Vagina (tissue), 2 donors: Measurements from ENCODE around the gene HYAL2. TPM values are rescaled to one million over a fixed set of nuclear protein-coding genes. Genes with fewer than 3 reads are reported as not detected.

Experiments
- DNase-seq, 2 donors: peaks; one replicate each; pipeline ENCODE4 v3.0.0-alpha.2; 2017; ENCODE audit errors: extremely low spot score in 2 of 2
- H3K27ac ChIP-seq: fragments of 200-600 bp; sonication (generic); one replicate; pipeline ENCODE4 v1.5.1; 2019
- H3K27me3 ChIP-seq: fragments of 200-600 bp; sonication (generic); one replicate; pipeline ENCODE4 v1.5.1; 2019
- H3K36me3 ChIP-seq, 2 donors: fragments of 200-600 bp; sonication (generic); one replicate each; pipeline ENCODE4 v1.5.1; 2017 to 2019
- H3K4me1 ChIP-seq: fragments of 200-600 bp; sonication (generic); one replicate; pipeline ENCODE4 v1.5.1; 2019
- H3K4me3 ChIP-seq, 2 donors: fragments of 200-600 bp; sonication (generic); 1 replicate in 1 of 2; 2 replicates in 1 of 2; pipeline ENCODE4 v1.5.1; 2016 to 2019
- H3K9me3 ChIP-seq: fragments of 200-600 bp; sonication (generic); one replicate; pipeline ENCODE4 v1.5.1; 2019
- CTCF ChIP-seq, 3 experiments: fragments of 450-650 bp in 2 of 3; fragments of 200-600 bp in 1 of 3; sonication (generic) in 1 of 3; IDR thresholded peaks; one replicate each; pipeline ENCODE4 v1.5.1; 2017 to 2019; ENCODE audit warnings: antibody characterized with exemption in 3 of 3, mild to moderate bottlenecking in 2 of 3, moderate library complexity in 2 of 3
- POLR2A ChIP-seq, 2 donors: fragments of 450-650 bp; IDR thresholded peaks; one replicate each; pipeline ENCODE4 v1.6.1; 2017; ENCODE audit warnings: antibody characterized with exemption in 2 of 2, mild to moderate bottlenecking in 2 of 2, moderate library complexity in 2 of 2
- POLR2AphosphoS5 ChIP-seq, 2 donors: sonication (generic); formaldehyde crosslinking; IDR thresholded peaks; one replicate each; pipeline ENCODE4 v1.9.0; 2017; ENCODE audit warnings: antibody characterized with exemption in 2 of 2, mild to moderate bottlenecking in 2 of 2, low read depth in 1 of 2; ENCODE audit not compliant: insufficient read depth in 1 of 2
- intact Hi-C: fragments of 100-400 bp; cut with DNase I; formaldehyde crosslinking; loops from one replicate; pipeline ENCODE4 v1.15.1; 2023
- total RNA-seq: library from RNA; depleted of rRNA; stranded (reverse); fragments of >200 nt; gene quantifications from one replicate; pipeline ENCODE4 v1.2.3, GENCODE V29; 2016

Gene HYAL2
- total RNA-seq, 1 donor from 2014 or later: 173 TPM

GRCh38 chr3:50269977-50270413, 52.5 kb downstream of the HYAL2 start:
- no peak for TF ChIP-seq POLR2A (IDR thresholded peaks at IDR 0.05)
- TF ChIP-seq POLR2AphosphoS5 (IDR thresholded peaks at IDR 0.05; ENCODE audit: insufficient read depth in 1 of 2, low read depth in 1 of 2): no peak
- TF ChIP-seq CTCF (IDR thresholded peaks at IDR 0.05): no peak
- Histone ChIP-seq H3K27ac (peak overlapping the region; percentile 98), H3K36me3 (no peaks in the 10 kb centered on the region)

GRCh38 chr3:50269460-50269859, 53.1 kb downstream of the HYAL2 start:
- DNase-seq: no peak
- peak overlapping the region; percentile 37 to 40 for H3K4me3 ChIP-seq

More at GRCh38 chr3:50269977-50270413, 52.5 kb downstream of the HYAL2 start:
- intact Hi-C loops: loop anchor here (2.0 to 10.0 kb wide), 3 partner anchors 43 to 145 kb away; no protein-coding TSS in a partner anchor
- Histone ChIP-seq H3K4me1 (peaks cover 97% of the 10 kb centered on the region), H3K9me3 (no peaks in the 10 kb centered on the region), H3K27me3 (no peaks in the 10 kb centered on the region), H3K4me3 (peak overlapping the region; percentile 37 to 40)
- DNase-seq: no peak

GRCh38 chr3:50268703-50269451, 53.7 kb downstream of the HYAL2 start, which contains the start of gene SEMA3B:
SEMA3B (plus strand) TSS chr3:50269147; CDS start chr3:50269241, 94 bp downstream.
- peak in 1 of 2 donors; percentile 31 for TF ChIP-seq POLR2A (IDR thresholded peaks at IDR 0.05)
- no peak for TF ChIP-seq CTCF (IDR thresholded peaks at IDR 0.05)
- TF ChIP-seq POLR2AphosphoS5 (IDR thresholded peaks at IDR 0.05; ENCODE audit: insufficient read depth in 1 of 2, low read depth in 1 of 2): peak in 1 of 2 donors; percentile 70
- Histone ChIP-seq H3K27ac (peak within 1 kb of the TSS; percentile 98), H3K9me3 (no peaks in the 10 kb centered on the region), H3K36me3 (no peaks in the 10 kb centered on the region), H3K4me3 (peak within 1 kb of the TSS; percentile 37 to 46), H3K4me1 (peaks cover 99% of the 10 kb centered on the region), H3K27me3 (no peaks in the 10 kb centered on the region)
- intact Hi-C loops: no loop called here
- no peak for DNase-seq

More at GRCh38 chr3:50269460-50269859, 53.1 kb downstream of the HYAL2 start:
- intact Hi-C loops: no loop called here
- TF ChIP-seq POLR2AphosphoS5 (IDR thresholded peaks at IDR 0.05; ENCODE audit: insufficient read depth in 1 of 2, low read depth in 1 of 2) (no peak), CTCF (IDR thresholded peaks at IDR 0.05) (no peak), POLR2A (IDR thresholded peaks at IDR 0.05) (no peak)
- no peaks in the 10 kb centered on the region for H3K27me3 ChIP-seq
- H3K4me1 ChIP-seq: peaks cover 99% of the 10 kb centered on the region
- no peaks in the 10 kb centered on the region for H3K9me3 ChIP-seq
- H3K36me3 ChIP-seq: no peaks in the 10 kb centered on the region
- H3K27ac ChIP-seq: peak overlapping the region; percentile 98

GRCh38 chr3:50268276-50268675, 54.3 kb downstream of the HYAL2 start:
- peak overlapping the region; percentile 98 for H3K27ac ChIP-seq
- H3K9me3 ChIP-seq: no peaks in the 10 kb centered on the region
- peak overlapping the region; percentile 37 to 46 for H3K4me3 ChIP-seq
- peaks cover 98% of the 10 kb centered on the region for H3K4me1 ChIP-seq
- no peaks in the 10 kb centered on the region for H3K36me3 ChIP-seq
- intact Hi-C loops: no loop called here
- TF ChIP-seq POLR2A (IDR thresholded peaks at IDR 0.05) (no peak), POLR2AphosphoS5 (IDR thresholded peaks at IDR 0.05; ENCODE audit: insufficient read depth in 1 of 2, low read depth in 1 of 2) (no peak), CTCF (IDR thresholded peaks at IDR 0.05) (no peak)
- no peak for DNase-seq
- no peaks in the 10 kb centered on the region for H3K27me3 ChIP-seq

Other genes starting within 250 kb of the HYAL2 start
- 271 TPM for gene RBM5, start 233.8 kb downstream of the HYAL2 start, total RNA-seq
- 78.1 TPM for gene SEMA3F, start 167.4 kb downstream of the HYAL2 start, total RNA-seq
- not detected for gene GNAT1, start 131.1 kb downstream of the HYAL2 start, total RNA-seq
- gene SLC38A3, start 117.5 kb downstream of the HYAL2 start, total RNA-seq: 2.0 TPM
- gene GNAI2, start 86.5 kb downstream of the HYAL2 start, total RNA-seq: 244 TPM
- gene SEMA3B, start 53.6 kb downstream of the HYAL2 start, total RNA-seq: 32.9 TPM
- not detected for gene LSMEM2, start 43.7 kb downstream of the HYAL2 start, total RNA-seq
- gene IFRD2, start 30.3 kb downstream of the HYAL2 start, total RNA-seq: 37.3 TPM
- gene HYAL3, start 23.3 kb downstream of the HYAL2 start, total RNA-seq: 8.1 TPM
- gene NAA80, start 23.3 kb downstream of the HYAL2 start, total RNA-seq: 10.1 TPM
- gene HYAL1, start 19.2 kb downstream of the HYAL2 start, total RNA-seq: 17.7 TPM
- 11.8 TPM for gene TUSC2, start 5.5 kb upstream of the HYAL2 start, total RNA-seq
- gene RASSF1, start 18.1 kb upstream of the HYAL2 start, total RNA-seq: 69.0 TPM
- gene ZMYND10, start 23.0 kb upstream of the HYAL2 start, total RNA-seq: 0.74 TPM
- gene NPRL2, start 28.0 kb upstream of the HYAL2 start, total RNA-seq: 17.2 TPM
- 11.5 TPM for gene CYB561D2, start 28.1 kb upstream of the HYAL2 start, total RNA-seq
- gene TMEM115, start 36.8 kb upstream of the HYAL2 start, total RNA-seq: 51.1 TPM
- gene CACNA2D2, start 180.9 kb upstream of the HYAL2 start, total RNA-seq: 2.5 TPM
- 10.8 TPM for gene C3orf18, start 245.0 kb upstream of the HYAL2 start, total RNA-seq
- 3.4 TPM for gene HEMK1, start 246.8 kb upstream of the HYAL2 start, total RNA-seq